ENCODE measurements around the gene DUXA.

Gene DUXA

DNA sequence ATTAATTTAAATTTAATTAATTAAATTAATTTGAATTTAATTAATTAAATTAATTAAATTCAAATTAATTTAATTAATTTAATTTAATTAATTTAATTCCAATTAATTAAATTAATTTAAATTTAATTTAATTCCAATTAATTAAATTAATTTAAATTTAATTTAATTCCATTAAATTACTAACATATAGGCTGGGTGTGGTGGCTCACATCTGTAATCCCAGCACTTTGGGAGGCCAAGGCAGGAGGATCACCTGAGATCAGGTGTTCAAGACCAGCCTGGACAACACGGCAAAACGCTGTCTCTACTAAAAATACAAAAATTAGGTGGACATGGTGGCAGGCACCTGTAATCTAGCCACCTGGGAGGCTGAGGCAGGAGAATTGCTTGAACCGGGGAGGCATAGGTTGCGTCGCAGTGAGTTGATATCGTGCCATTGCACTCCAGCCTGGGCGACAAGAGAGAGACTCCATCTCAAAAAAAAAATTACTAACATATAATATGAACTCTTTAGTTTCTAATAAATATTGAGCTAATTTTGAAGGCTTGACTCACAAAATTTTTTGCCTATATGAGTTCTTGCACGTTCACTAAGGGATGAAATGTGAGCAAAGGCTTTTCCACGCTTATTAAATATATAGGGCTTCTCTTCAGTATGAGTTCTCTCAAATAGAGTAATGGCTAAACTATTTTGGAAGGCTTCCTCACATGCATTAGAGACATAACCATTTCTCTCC, 56.5 kb downstream of the DUXA start:
- in situ Hi-C loops (cut with MboI; ENCODE audit: low pct_unique_long_range_greater_than_20kb, low sequenced_read_pairs) = no loop called here
- peak; percentile 26 for DNase-seq

DNA sequence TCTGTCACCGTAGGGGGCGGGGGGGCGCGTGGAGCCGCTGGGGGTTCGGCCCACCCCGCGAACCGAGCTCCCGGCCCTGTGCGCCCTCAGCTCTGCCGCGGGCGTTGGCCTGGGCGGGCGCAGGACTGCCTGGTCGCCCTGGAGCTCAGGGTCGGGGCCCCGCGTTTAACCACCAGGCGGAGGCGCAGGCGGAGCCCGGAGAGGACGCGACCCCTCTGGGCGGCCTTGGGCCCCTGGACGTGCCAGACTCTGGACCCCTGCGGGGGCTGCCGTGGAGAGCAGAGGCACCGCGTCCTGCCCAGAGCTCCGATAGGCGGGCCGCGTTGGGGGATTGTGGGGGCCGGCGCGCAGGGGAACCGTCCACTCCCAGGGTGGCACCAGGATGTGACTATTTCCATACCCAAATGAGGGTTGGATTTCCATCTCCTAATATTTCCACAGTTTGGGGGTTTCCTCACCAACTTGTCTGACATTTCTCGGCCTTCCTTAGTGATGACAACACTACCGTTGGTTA, 60.5 kb downstream of the DUXA start:
- DNase-seq = no peak
- in situ Hi-C loops (cut with MboI; ENCODE audit: low pct_unique_long_range_greater_than_20kb, low sequenced_read_pairs) = no loop called here

DNA sequence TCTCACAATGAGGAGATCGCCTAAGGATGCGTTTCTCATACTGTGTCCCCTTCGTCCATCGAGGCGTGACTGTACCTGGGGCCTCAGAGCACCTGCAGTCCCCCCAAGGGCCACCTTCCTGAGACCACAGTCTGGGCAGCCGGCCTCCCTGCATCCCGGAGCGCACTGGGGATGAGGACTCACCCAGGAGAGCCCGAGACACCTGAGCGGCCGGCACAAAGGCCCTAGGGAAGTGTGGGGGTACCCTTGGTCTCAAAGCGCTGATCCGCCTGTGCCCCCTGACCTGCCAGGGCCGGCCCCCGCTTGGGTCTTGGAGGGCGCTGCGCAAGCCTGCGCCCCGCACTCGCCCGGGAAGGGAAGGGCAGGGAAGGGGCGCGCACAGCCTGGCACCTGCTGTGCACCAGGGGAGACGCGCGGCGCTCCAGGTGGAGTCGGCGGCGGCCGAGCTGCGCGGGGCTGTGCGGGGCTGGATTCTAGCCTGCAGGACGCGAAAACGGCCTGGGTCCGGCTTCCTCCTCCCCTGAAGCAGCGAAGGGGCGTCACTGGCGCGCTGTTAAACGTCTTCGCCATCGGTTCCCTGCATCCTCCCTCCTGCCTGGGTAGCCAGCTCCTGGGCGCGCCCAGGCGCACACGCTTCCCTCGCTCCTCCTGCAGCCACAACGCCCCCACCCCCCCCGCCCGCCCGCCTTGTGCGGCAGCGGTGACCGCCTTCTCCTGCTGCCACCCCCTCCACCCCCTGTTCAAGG, 61.1 kb downstream of the DUXA start:
- in situ Hi-C loops (cut with MboI; ENCODE audit: low pct_unique_long_range_greater_than_20kb, low sequenced_read_pairs) = no loop called here
- DNase-seq = no peak

All from KBM-7 (cell line).